ENCODE measurements around the gene SAP25.

DNA sequence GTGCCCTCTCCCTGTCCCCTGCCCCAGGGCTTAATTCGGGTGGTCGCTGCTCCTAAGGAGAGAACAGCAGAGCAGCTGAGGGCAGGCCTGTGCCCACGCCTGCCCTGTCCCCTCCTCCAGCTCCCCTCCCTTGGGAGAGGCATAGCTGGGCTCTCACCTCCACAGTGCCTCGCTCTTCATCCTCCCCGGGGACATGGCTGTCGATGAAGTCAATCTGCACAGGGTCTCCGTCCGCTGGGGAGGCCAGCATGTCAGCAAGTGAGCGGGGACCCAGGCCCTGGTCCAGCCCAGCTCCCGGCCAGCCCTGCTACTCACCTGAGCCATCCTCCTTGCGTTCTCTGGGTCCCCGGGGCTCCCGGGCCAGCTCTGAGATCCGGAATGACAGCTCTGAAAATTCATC, 3.8 kb upstream of the SAP25 start:
- TF ChIP-seq, protein P1, sequence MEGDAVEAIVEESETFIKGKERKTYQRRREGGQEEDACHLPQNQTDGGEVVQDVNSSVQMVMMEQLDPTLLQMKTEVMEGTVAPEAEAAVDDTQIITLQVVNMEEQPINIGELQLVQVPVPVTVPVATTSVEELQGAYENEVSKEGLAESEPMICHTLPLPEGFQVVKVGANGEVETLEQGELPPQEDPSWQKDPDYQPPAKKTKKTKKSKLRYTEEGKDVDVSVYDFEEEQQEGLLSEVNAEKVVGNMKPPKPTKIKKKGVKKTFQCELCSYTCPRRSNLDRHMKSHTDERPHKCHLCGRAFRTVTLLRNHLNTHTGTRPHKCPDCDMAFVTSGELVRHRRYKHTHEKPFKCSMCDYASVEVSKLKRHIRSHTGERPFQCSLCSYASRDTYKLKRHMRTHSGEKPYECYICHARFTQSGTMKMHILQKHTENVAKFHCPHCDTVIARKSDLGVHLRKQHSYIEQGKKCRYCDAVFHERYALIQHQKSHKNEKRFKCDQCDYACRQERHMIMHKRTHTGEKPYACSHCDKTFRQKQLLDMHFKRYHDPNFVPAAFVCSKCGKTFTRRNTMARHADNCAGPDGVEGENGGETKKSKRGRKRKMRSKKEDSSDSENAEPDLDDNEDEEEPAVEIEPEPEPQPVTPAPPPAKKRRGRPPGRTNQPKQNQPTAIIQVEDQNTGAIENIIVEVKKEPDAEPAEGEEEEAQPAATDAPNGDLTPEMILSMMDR (IDR thresholded peaks at IDR 0.05) = no peak
- TF ChIP-seq EZH2 (IDR thresholded peaks at IDR 0.05) = no peak

All from neural progenitor cell (in vitro differentiated cells).